HPDE6-E6E7 (cell line): ENCODE data around the gene ADGRG4.
A peak's percentile ranks its signal among the peaks of the same experiment; 100 is the strongest.
"Not testable (repeated sequence)": the region's sequence is repeated elsewhere in the genome, so short reads cannot be mapped to it uniquely, and the experiment has no call there.

Experiments used
- DNase-seq: peaks from one replicate; pipeline ENCODE4 v3.0.0; 2011; ENCODE audit warnings: missing footprints; ENCODE audit errors: extremely low spot score

The ADGRG4 gene

GRCh38 chrX:136380010-136380769 lies 79.4 kb downstream of the ADGRG4 start:
- DNase-seq: no peak

DNA sequence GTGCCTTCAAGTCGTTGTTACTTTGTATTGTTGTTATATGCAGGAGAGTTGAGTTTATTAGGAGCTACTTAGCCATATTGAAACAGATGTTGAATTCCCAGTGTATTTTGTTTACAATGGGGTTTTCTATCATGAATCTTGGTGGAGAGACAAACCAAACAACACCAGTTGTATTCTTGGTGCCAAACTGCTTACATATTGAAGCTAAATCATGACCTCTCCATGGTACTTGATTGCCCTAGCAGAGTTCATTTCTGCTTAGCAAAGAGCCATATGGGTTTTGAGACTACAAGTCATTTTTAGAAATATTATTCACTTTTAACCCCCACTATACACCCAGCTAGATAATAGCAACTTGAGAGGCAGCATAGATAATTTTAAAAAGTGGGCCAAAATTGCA lies 85.4 kb downstream of the ADGRG4 start:
- DNase-seq: no peak

- DNase-seq: no peak
Observed at GRCh38 chrX:136386826-136387225, 86.1 kb downstream of the ADGRG4 start.

DNA sequence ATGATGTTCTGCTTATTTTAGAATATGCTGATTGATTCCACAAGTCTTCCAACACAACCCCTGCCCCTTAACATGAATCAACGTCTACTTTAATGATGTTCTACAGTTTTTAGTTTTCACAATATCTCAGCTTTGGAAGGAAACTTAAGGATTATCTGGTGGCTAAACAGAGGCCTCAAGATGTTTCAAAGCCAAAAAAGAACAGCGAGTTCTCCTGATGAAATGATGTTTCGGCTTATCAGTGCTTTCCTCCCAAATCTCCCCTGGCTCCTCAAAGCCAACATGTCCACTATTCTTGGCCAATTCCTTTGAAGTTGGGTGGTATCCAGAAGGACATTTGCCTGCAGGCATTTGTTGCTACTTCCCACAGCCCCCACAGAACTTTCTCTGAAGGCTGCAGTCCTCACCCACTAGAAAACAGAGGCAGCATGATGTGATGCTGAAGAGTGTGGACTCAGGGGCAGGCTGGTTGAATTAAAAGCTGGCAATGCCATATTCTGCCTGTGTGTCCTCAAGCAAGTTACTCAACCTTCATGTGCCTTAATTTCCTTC lies 87.3 kb downstream of the ADGRG4 start:
- no peak for DNase-seq

DNA sequence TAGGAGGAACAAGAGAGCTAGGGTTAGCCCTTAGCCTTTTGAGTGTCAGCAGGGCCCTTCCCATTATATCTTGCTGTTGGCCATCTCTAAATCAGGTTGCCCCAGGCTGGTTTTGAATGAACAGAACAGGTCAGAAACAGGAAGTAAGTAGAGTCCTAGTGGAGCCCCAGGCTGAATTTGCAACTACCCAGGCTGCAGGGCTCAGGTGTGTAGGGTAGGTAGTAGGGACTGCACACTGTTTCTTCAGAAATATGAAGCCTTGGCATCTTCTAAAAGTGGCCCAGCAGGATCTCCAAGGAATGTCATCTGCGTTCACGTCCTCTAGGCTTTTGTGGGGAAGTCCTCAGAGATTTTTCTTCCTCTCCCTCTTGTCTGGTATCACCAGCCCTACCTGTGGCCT lies 90.2 kb downstream of the ADGRG4 start:
- DNase-seq: no peak

DNA sequence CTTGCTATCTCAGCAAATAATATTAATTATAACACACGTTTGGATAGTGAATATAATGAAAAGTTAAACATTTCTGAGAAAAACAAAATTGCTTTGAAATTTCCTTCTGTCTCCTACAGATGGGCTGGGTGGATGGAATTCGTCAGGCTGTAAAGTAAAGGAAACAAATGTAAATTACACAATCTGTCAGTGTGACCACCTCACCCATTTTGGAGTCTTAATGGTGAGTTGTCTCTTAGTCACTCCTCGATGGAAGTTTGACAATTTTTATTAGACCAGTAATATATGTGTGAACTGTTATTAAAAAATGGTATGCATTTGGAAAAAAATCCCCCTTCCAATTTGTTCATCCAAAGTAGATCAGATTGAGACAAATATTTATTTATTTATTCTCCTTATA lies 94.5 kb downstream of the ADGRG4 start:
- DNase-seq: peak; percentile 36

DNA sequence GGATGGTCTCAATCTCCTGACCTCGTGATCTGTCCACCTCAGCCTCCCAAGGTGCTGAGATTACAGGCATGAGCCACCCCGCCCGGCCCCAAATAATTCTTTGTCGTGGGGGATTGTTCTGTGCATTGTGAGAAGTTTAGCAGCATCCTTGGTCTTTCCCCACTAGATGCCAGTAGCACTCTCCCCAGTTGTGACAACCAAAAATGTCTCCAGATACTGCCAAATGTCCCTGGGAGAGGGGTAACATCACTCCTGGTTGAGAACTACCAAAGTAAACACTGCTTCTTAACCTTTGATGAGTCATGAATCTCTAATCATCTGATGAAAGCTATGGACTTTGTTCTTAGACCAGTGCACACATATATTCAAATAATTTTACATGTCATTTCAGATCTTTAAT lies 96.2 kb downstream of the ADGRG4 start:
- DNase-seq: no peak

- DNase-seq: no peak
Observed at GRCh38 chrX:136405126-136405525, 104.4 kb downstream of the ADGRG4 start.

DNA sequence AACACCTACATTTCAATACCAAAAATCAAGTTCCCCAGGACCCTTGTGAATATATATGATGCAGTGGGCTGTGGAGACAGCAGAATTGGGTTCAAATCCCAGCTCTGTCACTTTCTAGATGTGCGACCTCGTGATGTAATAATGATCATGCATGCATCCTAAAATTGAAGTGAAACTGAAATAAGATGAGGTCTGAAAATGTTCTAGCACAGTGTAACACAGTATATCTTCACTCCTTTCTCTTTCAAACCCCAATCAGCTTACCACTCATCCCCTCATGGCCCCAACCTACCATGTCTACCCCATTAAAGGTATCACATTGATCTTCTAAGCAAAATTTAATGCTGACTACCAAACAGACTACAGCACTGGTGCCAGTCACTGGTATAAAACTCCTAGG lies 117.0 kb downstream of the ADGRG4 start:
- no peak for DNase-seq

GRCh38 chrX:136421338-136421737 lies 120.6 kb downstream of the ADGRG4 start:
- no peak for DNase-seq

DNA sequence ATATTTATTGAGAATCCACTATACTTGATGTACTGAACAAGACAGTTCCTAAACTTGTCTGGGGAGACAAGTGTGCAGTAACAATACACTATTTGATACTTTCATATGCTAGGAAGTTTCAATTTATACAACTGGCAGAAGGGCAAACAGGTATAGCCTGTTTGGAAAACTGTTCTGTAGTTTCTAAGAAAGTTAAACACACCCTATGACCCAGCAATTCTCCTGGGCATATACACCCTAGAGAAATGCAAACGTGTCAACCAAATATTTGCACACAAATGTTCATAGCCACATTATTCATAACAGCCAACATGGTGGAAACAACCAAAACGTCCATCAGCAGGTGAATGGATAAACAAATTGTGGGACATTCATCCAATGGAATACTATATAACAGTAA lies 123.0 kb downstream of the ADGRG4 start:
- DNase-seq: no peak

GRCh38 chrX:136425996-136426395 lies 125.2 kb downstream of the ADGRG4 start:
- no peak for DNase-seq

DNA sequence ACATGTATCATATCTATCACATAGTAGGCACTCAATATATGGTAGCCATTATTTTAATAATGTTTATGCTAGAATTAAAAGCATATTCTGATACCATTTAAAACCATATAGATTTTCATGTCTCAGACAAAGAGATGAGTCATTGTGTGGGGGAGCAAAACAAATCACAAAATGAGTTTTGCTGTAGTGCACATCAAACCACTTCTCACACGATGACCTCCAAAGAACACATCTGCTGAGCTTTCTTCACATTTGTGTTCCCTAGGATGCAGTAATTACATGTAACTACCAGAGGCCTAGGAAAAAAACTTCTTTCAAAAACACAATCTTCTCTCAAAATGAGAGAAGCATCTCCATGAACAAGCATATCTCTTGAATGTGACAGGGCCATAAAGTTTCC lies 130.9 kb downstream of the ADGRG4 start:
- no peak for DNase-seq

DNA sequence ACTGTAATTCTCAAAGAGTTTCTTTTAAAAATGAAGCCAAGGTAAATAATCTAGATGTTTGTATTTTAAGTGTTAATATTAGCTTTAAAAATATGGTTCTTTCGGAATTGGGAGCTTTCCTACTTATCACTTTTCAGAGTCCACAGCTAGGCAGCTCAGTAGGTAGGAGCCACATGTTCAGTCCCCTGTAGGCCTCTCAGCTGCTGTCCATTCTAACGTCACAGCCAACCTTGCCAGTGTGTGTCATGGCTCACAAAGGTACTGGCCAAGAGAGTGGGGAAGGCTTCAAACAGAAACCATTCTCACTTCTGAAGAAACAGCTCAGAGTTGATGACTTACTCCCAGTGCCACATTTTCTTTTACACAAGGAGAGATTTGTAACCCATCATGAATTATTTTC lies 137.0 kb downstream of the ADGRG4 start:
- DNase-seq: no peak

GRCh38 chrX:136438192-136438591 lies 137.4 kb downstream of the ADGRG4 start:
- DNase-seq: no peak

DNA sequence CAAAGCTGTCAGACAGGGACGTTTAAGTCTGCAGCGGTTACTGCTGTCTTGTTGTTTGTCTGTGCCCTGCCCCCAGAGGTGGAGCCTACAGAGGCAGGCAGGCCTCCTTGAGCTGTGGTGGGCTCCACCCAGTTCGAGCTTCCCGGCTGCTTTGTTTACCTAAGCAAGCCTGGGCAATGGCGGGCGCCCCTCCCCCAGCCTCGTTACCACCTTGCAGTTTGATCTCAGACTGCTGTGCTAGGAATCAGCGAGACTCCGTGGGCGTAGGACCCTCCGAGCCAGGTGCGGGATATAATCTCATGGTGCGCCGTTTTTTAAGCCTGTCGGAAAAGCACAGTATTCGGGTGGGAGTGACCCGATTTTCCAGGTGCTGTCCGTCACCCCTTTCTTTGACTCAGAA lies 144.9 kb downstream of the ADGRG4 start:
- not testable (repeated sequence) for DNase-seq

DNA sequence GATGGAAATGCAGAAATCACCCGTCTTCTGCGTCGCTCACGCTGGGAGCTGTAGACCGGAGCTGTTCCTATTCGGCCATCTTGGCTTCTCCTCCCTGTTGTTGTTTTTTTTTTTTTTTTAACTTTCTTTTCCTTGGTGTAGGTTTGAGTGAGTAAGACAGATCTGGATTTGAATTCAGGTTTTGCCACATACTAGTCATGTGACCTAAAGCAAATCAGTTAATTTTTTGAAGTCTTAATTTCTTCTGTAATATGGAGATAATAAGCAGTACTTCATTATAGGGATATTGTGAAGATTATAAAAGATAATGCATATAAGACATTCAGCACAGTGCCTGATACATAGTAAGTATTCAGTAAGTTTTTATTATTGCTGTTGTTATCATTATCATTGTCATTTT lies 145.4 kb downstream of the ADGRG4 start:
- no peak for DNase-seq

- DNase-seq: no peak
Observed at GRCh38 chrX:136447308-136447707, 146.5 kb downstream of the ADGRG4 start.

DNA sequence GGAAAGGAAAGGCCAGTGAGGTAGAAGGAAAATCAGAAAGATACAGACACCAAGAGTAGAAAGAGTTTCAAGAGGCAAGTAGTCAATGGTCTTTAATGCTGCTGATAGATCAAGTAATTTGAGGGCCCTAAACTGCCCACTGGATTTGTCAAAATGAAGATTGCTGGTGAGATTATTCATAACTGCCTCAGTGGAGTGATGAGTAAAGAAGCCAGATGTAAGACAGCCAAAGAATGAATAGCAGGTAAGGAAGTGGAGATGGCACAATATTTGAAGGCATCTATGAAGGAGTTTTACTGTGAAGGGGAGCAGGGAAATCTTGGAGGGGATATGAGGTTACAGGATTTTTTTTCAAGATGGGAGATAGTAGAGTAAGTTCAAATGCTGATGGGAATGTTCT lies 147.2 kb downstream of the ADGRG4 start:
- no peak for DNase-seq

GRCh38 chrX:136450050-136450830 lies 149.5 kb downstream of the ADGRG4 start:
- peak; percentile 4 for DNase-seq

- no peak for DNase-seq
Observed at GRCh38 chrX:136452614-136453013, 151.9 kb downstream of the ADGRG4 start.

DNA sequence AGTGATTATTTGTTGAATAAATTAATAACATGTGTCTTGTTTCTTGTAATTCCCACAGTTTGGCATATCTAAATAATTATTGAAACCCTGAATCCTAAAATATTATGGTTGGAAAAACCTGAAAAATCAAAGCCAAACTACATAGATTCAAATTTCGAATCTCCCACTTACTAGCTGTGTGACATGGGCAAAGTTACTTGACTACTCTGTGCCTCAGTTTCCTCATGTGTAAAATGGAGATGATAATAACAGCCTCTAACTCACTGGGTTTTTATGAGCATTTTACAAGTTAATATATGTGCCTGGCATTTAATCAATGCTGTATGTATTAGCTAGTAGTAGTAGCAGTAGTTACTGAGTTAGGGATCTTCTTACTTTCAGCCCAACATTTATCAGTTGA lies 152.4 kb downstream of the ADGRG4 start:
- DNase-seq: no peak

- no peak for DNase-seq
Observed at GRCh38 chrX:136453771-136454170, 153.0 kb downstream of the ADGRG4 start.
